Endothelial cell of umbilical vein (primary cell): ENCODE data around the gene MAMSTR. TPM values are rescaled to one million over a fixed set of nuclear protein-coding genes. Genes with fewer than 3 reads are reported as not detected.

ENCODE experiments used
- BruUV-seq: library from RNA; stranded (reverse); fragments of 400-500 nt; replicated peaks from 2 replicates; lab custom pipeline; 2021; lab: Mats Ljungman, UMichigan
- CTCF ChIA-PET: fragments of 300-600, 350-600 bp; sonication (Branson Sonifier 250); formaldehyde crosslinking; loops from one replicate; lab custom pipeline; 2021; ENCODE audit warnings: antibody characterized with exemption, inconsistent platforms; lab: Charles Lee
- POLR2A ChIA-PET: fragments of 300-600, 350-600 bp; sonication (Branson Sonifier 250); formaldehyde crosslinking; loops from one replicate; lab custom pipeline; 2021; ENCODE audit warnings: antibody characterized with exemption, inconsistent platforms; lab: Charles Lee
- DNase-seq: peaks from one replicate; pipeline ENCODE4 v3.0.0-alpha.2; 2011; ENCODE audit warnings: low read depth, low spot score
- FAIRE-seq: peaks from 2 replicates; lab custom pipeline; 2011; peaks lifted over from hg19 to GRCh38; lab: Jason Lieb, UNC
- H2AFZ ChIP-seq: 2 replicates; pipeline ENCODE4 v1.6.0; 2012; ENCODE audit warnings: low read depth, low read length, control low read depth, inconsistent platforms
- H3K27ac ChIP-seq: 2 replicates; pipeline ENCODE4 v1.5.1; 2011; ENCODE audit warnings: low read depth, mild to moderate bottlenecking, control low read depth, low read length, moderate library complexity; ENCODE audit not compliant: insufficient read depth
- H3K27me3 ChIP-seq, 2 experiments: 2 replicates each; pipeline versions ENCODE4 v1.6.0 to v1.6.1; 2011; ENCODE audit warnings: low read length in 2 of 2, mixed read lengths in 1 of 2; ENCODE audit not compliant: control insufficient read depth in 2 of 2, insufficient read depth in 2 of 2
- H3K36me3 ChIP-seq, 2 experiments: 2 replicates in 1 of 2; 3 replicates in 1 of 2; pipeline ENCODE4 v1.5.1; 2011; ENCODE audit warnings: low read length in 2 of 2, mild to moderate bottlenecking in 1 of 2, moderate library complexity in 1 of 2; ENCODE audit not compliant: control insufficient read depth in 2 of 2, insufficient read depth in 2 of 2; ENCODE audit errors: extremely low read depth in 1 of 2
- H3K4me1 ChIP-seq: 3 replicates; pipeline ENCODE4 v1.5.1; 2011; ENCODE audit warnings: mild to moderate bottlenecking, low read length; ENCODE audit not compliant: control insufficient read depth, insufficient read depth; ENCODE audit errors: extremely low read depth
- H3K4me2 ChIP-seq: 2 replicates; pipeline ENCODE4 v1.6.1; 2011; ENCODE audit warnings: low read length, control low read depth, mixed read lengths; ENCODE audit not compliant: insufficient read depth
- H3K4me3 ChIP-seq, 3 experiments: fragments of 200-600 bp in 1 of 3; sonication (generic), shearing (Covaris generic) in 1 of 3; replicated peaks in 1 of 3; 2 replicates each; pipeline ENCODE4 v1.5.1; 2011 to 2016; ENCODE audit warnings: control low read depth in 3 of 3, low read length in 3 of 3, mild to moderate bottlenecking in 2 of 3, inconsistent platforms in 1 of 3, low read depth in 1 of 3, moderate library complexity in 1 of 3; ENCODE audit not compliant: insufficient read depth in 1 of 3
- H3K79me2 ChIP-seq: 2 replicates; pipeline ENCODE4 v1.6.0; 2012; ENCODE audit warnings: low read length, inconsistent platforms; ENCODE audit not compliant: control insufficient read depth, insufficient read depth
- H3K9ac ChIP-seq: replicated peaks from 2 replicates; pipeline ENCODE3; 2011; ENCODE audit warnings: low read length, control low read depth; ENCODE audit not compliant: insufficient read depth; ENCODE audit errors: extremely low read depth
- H3K9me1 ChIP-seq: replicated peaks from 3 replicates; pipeline ENCODE4 v1.6.0; 2011; ENCODE audit warnings: mild to moderate bottlenecking, low read length; ENCODE audit not compliant: control insufficient read depth, insufficient read depth; ENCODE audit errors: extremely low read depth
- H3K9me3 ChIP-seq: replicated peaks from 2 replicates; pipeline ENCODE4 v1.5.1; 2012; ENCODE audit warnings: low read length, inconsistent platforms; ENCODE audit not compliant: control insufficient read depth, insufficient read depth
- H4K20me1 ChIP-seq: replicated peaks from 2 replicates; pipeline ENCODE3; 2011; ENCODE audit warnings: mild to moderate bottlenecking, low read length; ENCODE audit not compliant: control insufficient read depth, insufficient read depth; ENCODE audit errors: extremely low read depth
- CTCF ChIP-seq, 2 donors: IDR thresholded peaks; 1 replicate in 1 of 2; 2 replicates in 1 of 2; pipeline ENCODE4 v1.5.1; 2011; ENCODE audit warnings: low read length in 2 of 2, mild to moderate bottlenecking in 2 of 2, moderate library complexity in 2 of 2, control low read depth in 1 of 2, inconsistent platforms in 1 of 2, low read depth in 1 of 2; ENCODE audit not compliant: insufficient read depth in 1 of 2; ENCODE audit errors: extremely low read depth in 1 of 2
- EZH2 ChIP-seq: IDR thresholded peaks from 2 replicates; pipeline ENCODE4 v1.6.1; 2012; ENCODE audit warnings: borderline replicate concordance, low read depth, mild to moderate bottlenecking, moderate library complexity, low read length, inconsistent platforms; ENCODE audit not compliant: severe bottlenecking
- JUN ChIP-seq: IDR thresholded peaks from 2 replicates; pipeline ENCODE4 v1.6.1; 2011; ENCODE audit warnings: borderline replicate concordance, low read depth; ENCODE audit not compliant: insufficient read length, insufficient read depth
- MAX ChIP-seq: IDR thresholded peaks from 2 replicates; pipeline ENCODE4 v1.6.1; 2011; ENCODE audit not compliant: insufficient read depth, insufficient read length
- POLR2A ChIP-seq: IDR thresholded peaks from 2 replicates; pipeline ENCODE4 v1.6.1; 2012; ENCODE audit warnings: low read depth, mild to moderate bottlenecking, control low read depth, low read length
- POLR2AphosphoS5 ChIP-seq: IDR thresholded peaks from 2 replicates; pipeline ENCODE4 v1.6.1; 2012; ENCODE audit warnings: low read depth, mild to moderate bottlenecking, control low read depth, low read length, moderate library complexity; ENCODE audit not compliant: insufficient read depth
- dilution Hi-C: fragments of 300-500 bp; cut with MboI; formaldehyde crosslinking; loops from one replicate; pipeline ENCODE4 v1.15.0; 2019; ENCODE audit warnings: low sequenced_read_pairs; ENCODE audit not compliant: extremely low pct_ligation_motif_present
- intact Hi-C: fragments of 100-400 bp; cut with micrococcal nuclease; formaldehyde crosslinking; loops from one replicate; pipeline ENCODE4 v1.10.0; 2022
- polyA plus RNA-seq, 4 experiments: library from polyadenylated mRNA; depleted of rRNA in 3 of 4; stranded (reverse) in 3 of 4; unstranded in 1 of 4; fragments of >200 nt; gene quantifications; 2 replicates each; pipeline versions ENCODE4 v1.2.1 to v1.2.3, GENCODE V29; 2011 to 2012; ENCODE audit warnings: missing spikeins in 1 of 4
- total RNA-seq: library from RNA; stranded (reverse); gene quantifications from 2 replicates; pipeline ENCODE4 v1.2.3, GENCODE V29; 2021

The MAMSTR gene
- total and polyA plus RNA-seq, 2 donors (not counting 3 experiments of a cell fraction or from before 2014, with no cell fraction given), result 0.57 to 0.84 TPM

- DNase-seq, result no peak
- Histone ChIP-seq H3K4me2 (no peak overlapping the region), H4K20me1 (no peaks in the 10 kb centered on the region), H3K79me2 (no peaks in the 10 kb centered on the region), H3K27ac (no peak overlapping the region), H3K9ac (no peak overlapping the region), H3K9me3 (no peaks in the 10 kb centered on the region), H3K9me1 (no peaks in the 10 kb centered on the region), H3K27me3 (no peaks in the 10 kb centered on the region), H3K4me3 (no peak overlapping the region), H3K4me1 (peaks cover 30% of the 10 kb centered on the region), H2AFZ (no peak overlapping the region), H3K36me3 (peaks cover 5 to 25% of the 10 kb centered on the region in 2 experiments)
- intact Hi-C loops (no loop called here), dilution Hi-C loops (no loop called here)
- no TSS peak for BruUV-seq
- TF ChIP-seq CTCF (IDR thresholded peaks at IDR 0.05; ENCODE audit: extremely low read depth in 1 of 2, insufficient read depth in 1 of 2, low read depth in 1 of 2, low read length in 2 of 2) (no peak), POLR2A (no peak), JUN (no peak), EZH2 (no peak), POLR2AphosphoS5 (no peak), MAX (no peak)
- peak; percentile 44 for FAIRE-seq
- ChIA-PET POLR2A (no interaction called here), CTCF (no interaction called here)
These were observed 2.7 kb upstream of the MAMSTR start for GRCh38 chr19:48722196-48722708.
